IPS-18a (cell line): ENCODE results near the gene ABHD6.
"Not testable (repeated sequence)": the region's sequence is repeated elsewhere in the genome, so short reads cannot be mapped to it uniquely, and the experiment has no call there.

Source experiments
- H3K27ac ChIP-seq: one replicate; pipeline ENCODE4 v1.5.1; 2013; ENCODE audit warnings: low read length
- H3K27me3 ChIP-seq: one replicate; pipeline ENCODE4 v1.6.1; 2013; ENCODE audit warnings: mild to moderate bottlenecking, low read length; ENCODE audit not compliant: control insufficient read depth, insufficient read depth
- H3K36me3 ChIP-seq: one replicate; pipeline ENCODE4 v1.6.1; 2013; ENCODE audit warnings: low read depth, low read length; ENCODE audit not compliant: control insufficient read depth
- H3K4me1 ChIP-seq: one replicate; pipeline ENCODE4 v1.6.1; 2013; ENCODE audit warnings: low read depth, low read length; ENCODE audit not compliant: control insufficient read depth
- H3K4me3 ChIP-seq: one replicate; pipeline ENCODE4 v1.5.1; 2013; ENCODE audit warnings: low read length
- H3K9ac ChIP-seq: one replicate; pipeline ENCODE4 v1.6.1; 2013; ENCODE audit warnings: mild to moderate bottlenecking, low read length, moderate library complexity
- H3K9me3 ChIP-seq: one replicate; pipeline ENCODE4 v1.6.1; 2013; ENCODE audit warnings: low read depth, low read length; ENCODE audit not compliant: control insufficient read depth

ABHD6 gene

GRCh38 chr3:58250093-58250707 is 12.6 kb downstream of the ABHD6 start:
- Histone ChIP-seq H3K27ac (no peak overlapping the region), H3K36me3 (no peaks in the 10 kb centered on the region), H3K9ac (no peak overlapping the region), H3K4me1 (peaks cover 7% of the 10 kb centered on the region), H3K9me3 (no peaks in the 10 kb centered on the region), H3K4me3 (no peak overlapping the region), H3K27me3 (no peaks in the 10 kb centered on the region)

GRCh38 chr3:58251631-58252035 is 14.0 kb downstream of the ABHD6 start:
- Histone ChIP-seq H3K4me1 (peaks cover 7% of the 10 kb centered on the region), H3K4me3 (no peak overlapping the region), H3K36me3 (no peaks in the 10 kb centered on the region), H3K27me3 (no peaks in the 10 kb centered on the region), H3K9me3 (no peaks in the 10 kb centered on the region), H3K27ac (no peak overlapping the region), H3K9ac (no peak overlapping the region)

GRCh38 chr3:58254144-58254543 is 16.6 kb downstream of the ABHD6 start:
- H3K9me3 ChIP-seq: no peaks in the 10 kb centered on the region
- H3K36me3 ChIP-seq: no peaks in the 10 kb centered on the region
- no peak overlapping the region for H3K4me3 ChIP-seq
- no peak overlapping the region for H3K27ac ChIP-seq
- no peaks in the 10 kb centered on the region for H3K27me3 ChIP-seq
- H3K4me1 ChIP-seq: peaks cover 7% of the 10 kb centered on the region
- H3K9ac ChIP-seq: no peak overlapping the region

GRCh38 chr3:58256061-58256460 is 18.5 kb downstream of the ABHD6 start:
- Histone ChIP-seq H3K9me3 (no peaks in the 10 kb centered on the region), H3K27me3 (no peaks in the 10 kb centered on the region), H3K9ac (no peak overlapping the region), H3K4me3 (no peak overlapping the region), H3K27ac (no peak overlapping the region), H3K36me3 (no peaks in the 10 kb centered on the region), H3K4me1 (no peaks in the 10 kb centered on the region)

- Histone ChIP-seq H3K27ac (no peak overlapping the region), H3K9ac (no peak overlapping the region)
Measured at GRCh38 chr3:58256511-58256910, 18.9 kb downstream of the ABHD6 start.

GRCh38 chr3:58258392-58259055 is 20.9 kb downstream of the ABHD6 start:
- H3K27me3 ChIP-seq: no peaks in the 10 kb centered on the region

More at GRCh38 chr3:58256511-58256910, 18.9 kb downstream of the ABHD6 start:
- Histone ChIP-seq H3K9me3 (no peaks in the 10 kb centered on the region), H3K4me3 (no peak overlapping the region), H3K4me1 (no peaks in the 10 kb centered on the region), H3K27me3 (no peaks in the 10 kb centered on the region), H3K36me3 (no peaks in the 10 kb centered on the region)

GRCh38 chr3:58260261-58260731 is 22.7 kb downstream of the ABHD6 start:
- H3K9me3 ChIP-seq: no peaks in the 10 kb centered on the region
- no peak overlapping the region for H3K27ac ChIP-seq
- H3K9ac ChIP-seq: no peak overlapping the region
- no peaks in the 10 kb centered on the region for H3K36me3 ChIP-seq
- H3K4me1 ChIP-seq: no peaks in the 10 kb centered on the region
- no peak overlapping the region for H3K4me3 ChIP-seq
- no peaks in the 10 kb centered on the region for H3K27me3 ChIP-seq

More at GRCh38 chr3:58258392-58259055, 20.9 kb downstream of the ABHD6 start:
- Histone ChIP-seq H3K9me3 (no peaks in the 10 kb centered on the region), H3K4me1 (no peaks in the 10 kb centered on the region), H3K4me3 (no peak overlapping the region), H3K36me3 (no peaks in the 10 kb centered on the region), H3K9ac (no peak overlapping the region), H3K27ac (no peak overlapping the region)

GRCh38 chr3:58260733-58261132 is 23.1 kb downstream of the ABHD6 start:
- Histone ChIP-seq H3K4me1 (no peaks in the 10 kb centered on the region), H3K4me3 (no peak overlapping the region), H3K9ac (no peak overlapping the region), H3K9me3 (no peaks in the 10 kb centered on the region), H3K36me3 (no peaks in the 10 kb centered on the region), H3K27ac (no peak overlapping the region), H3K27me3 (no peaks in the 10 kb centered on the region)

GRCh38 chr3:58261954-58262666 is 24.5 kb downstream of the ABHD6 start:
- no peaks in the 10 kb centered on the region for H3K9me3 ChIP-seq
- no peaks in the 10 kb centered on the region for H3K27me3 ChIP-seq
- no peaks in the 10 kb centered on the region for H3K36me3 ChIP-seq
- no peak overlapping the region for H3K4me3 ChIP-seq
- no peaks in the 10 kb centered on the region for H3K4me1 ChIP-seq
- H3K9ac ChIP-seq: no peak overlapping the region
- no peak overlapping the region for H3K27ac ChIP-seq

GRCh38 chr3:58266577-58266976 is 29.0 kb downstream of the ABHD6 start:
- no peaks in the 10 kb centered on the region for H3K27me3 ChIP-seq

GRCh38 chr3:58267543-58267942 is 30.0 kb downstream of the ABHD6 start:
- not testable (repeated sequence) for H3K27me3 ChIP-seq, H3K9ac ChIP-seq, H3K4me3 ChIP-seq, H3K27ac ChIP-seq, H3K9me3 ChIP-seq, H3K36me3 ChIP-seq, H3K4me1 ChIP-seq

More at GRCh38 chr3:58266577-58266976, 29.0 kb downstream of the ABHD6 start:
- Histone ChIP-seq H3K9ac (no peak overlapping the region), H3K36me3 (no peaks in the 10 kb centered on the region), H3K4me3 (no peak overlapping the region), H3K4me1 (no peaks in the 10 kb centered on the region), H3K9me3 (no peaks in the 10 kb centered on the region), H3K27ac (no peak overlapping the region)
